OCI-LY1 (cell line): Measurements from ENCODE around the gene TCHP.

ENCODE experiments used
- H2AFZ ChIP-seq: fragments of 200-600 bp; sonication (generic), shearing (Covaris generic); 2 replicates; pipeline ENCODE4 v1.6.0; 2014; ENCODE audit warnings: antibody characterized with exemption, mild to moderate bottlenecking, low read length
- H3F3A ChIP-seq: fragments of 200-600 bp; sonication (generic), shearing (Covaris generic); 2 replicates; pipeline ENCODE4 v1.6.0; 2014; ENCODE audit warnings: mild to moderate bottlenecking, antibody characterized with exemption, low read length, moderate library complexity; ENCODE audit not compliant: insufficient read depth
- H3K27ac ChIP-seq: fragments of 200-600 bp; sonication (generic); 2 replicates; pipeline ENCODE4 v1.5.1; 2014; ENCODE audit warnings: low read length, mixed run types, mild to moderate bottlenecking, low read depth; ENCODE audit not compliant: poor library complexity, severe bottlenecking
- H3K27me3 ChIP-seq: fragments of 200-600 bp; sonication (generic); 2 replicates; pipeline ENCODE4 v1.6.0; 2014; ENCODE audit warnings: antibody characterized with exemption, mild to moderate bottlenecking, low read length, moderate library complexity; ENCODE audit not compliant: insufficient read depth
- H3K36me3 ChIP-seq: fragments of 200-600 bp; sonication (generic); 2 replicates; pipeline ENCODE4 v1.6.1; 2014; ENCODE audit warnings: mild to moderate bottlenecking, antibody characterized with exemption, low read length, moderate library complexity, mixed read lengths; ENCODE audit not compliant: insufficient read depth
- H3K4me1 ChIP-seq: fragments of 200-600 bp; sonication (generic); 2 replicates; pipeline ENCODE4 v1.5.1; 2014; ENCODE audit warnings: mild to moderate bottlenecking, low read length, moderate library complexity; ENCODE audit not compliant: insufficient read depth, severe bottlenecking
- H3K4me2 ChIP-seq: fragments of 200-600 bp; sonication (generic), shearing (Covaris generic); 2 replicates; pipeline ENCODE4 v1.6.1; 2014; ENCODE audit warnings: low read length
- H3K4me3 ChIP-seq: fragments of 200-600 bp; sonication (generic); 2 replicates; pipeline ENCODE4 v1.5.1; 2014; ENCODE audit warnings: low read length, low read depth, mild to moderate bottlenecking, mixed read lengths; ENCODE audit not compliant: poor library complexity, severe bottlenecking
- H3K79me2 ChIP-seq: fragments of 200-600 bp; shearing (Covaris generic); 2 replicates; pipeline ENCODE4 v1.6.1; 2016; ENCODE audit warnings: mixed run types, low read length, mixed read lengths; ENCODE audit not compliant: insufficient read depth
- H3K9ac ChIP-seq: fragments of 200-600 bp; sonication (generic), shearing (Covaris generic); 2 replicates; pipeline ENCODE4 v1.6.1; 2014; ENCODE audit warnings: mild to moderate bottlenecking, low read length, mixed read lengths
- H3K9me2 ChIP-seq: fragments of 200-600 bp; sonication (generic), shearing (Covaris generic); 2 replicates; pipeline ENCODE4 v1.6.1; 2014; ENCODE audit warnings: low read depth, mild to moderate bottlenecking, low read length, mixed read lengths
- H3K9me3 ChIP-seq: fragments of 200-600 bp; shearing (Covaris generic); 2 replicates; pipeline ENCODE4 v1.6.1; 2014; ENCODE audit warnings: low read length, mixed read lengths
- H4K20me1 ChIP-seq: fragments of 200-600 bp; sonication (generic), shearing (Covaris generic); 2 replicates; pipeline ENCODE4 v1.6.0; 2016; ENCODE audit warnings: mild to moderate bottlenecking, low read length; ENCODE audit not compliant: insufficient read depth
- CTCF ChIP-seq: fragments of 200-600 bp; sonication (generic), shearing (Covaris generic); IDR thresholded peaks from 2 replicates; pipeline ENCODE4 v1.5.1; 2017; ENCODE audit warnings: mild to moderate bottlenecking, antibody characterized with exemption, low read length, moderate library complexity, mixed read lengths
- EZH2 ChIP-seq: fragments of 200-600 bp; sonication (generic), shearing (Covaris generic); IDR thresholded peaks from 2 replicates; pipeline ENCODE4 v1.8.0; 2017; ENCODE audit warnings: borderline replicate concordance, mixed run types, mild to moderate bottlenecking, antibody characterized with exemption, low read length, moderate library complexity, mixed read lengths

TCHP gene

GRCh38 chr12:109857715-109858114 lies 42.4 kb upstream of the TCHP start:
- H3K79me2 ChIP-seq = no peaks in the 10 kb centered on the region
- no peaks in the 10 kb centered on the region for H3K36me3 ChIP-seq
- TF ChIP-seq CTCF = no peak
- no peak for TF ChIP-seq EZH2
- no peaks in the 10 kb centered on the region for H3K4me1 ChIP-seq
- no peak overlapping the region for H3K27ac ChIP-seq
- H4K20me1 ChIP-seq = no peaks in the 10 kb centered on the region
- H3K27me3 ChIP-seq = no peaks in the 10 kb centered on the region
- no peaks in the 10 kb centered on the region for H3F3A ChIP-seq
- H3K9me3 ChIP-seq = no peaks in the 10 kb centered on the region
- H2AFZ ChIP-seq = no peak overlapping the region
- H3K9ac ChIP-seq = no peak overlapping the region
- no peak overlapping the region for H3K4me3 ChIP-seq
- H3K9me2 ChIP-seq = no peaks in the 10 kb centered on the region
- H3K4me2 ChIP-seq = no peak overlapping the region

- H2AFZ ChIP-seq = no peak overlapping the region
- no peak overlapping the region for H3K27ac ChIP-seq
- no peaks in the 10 kb centered on the region for H3K36me3 ChIP-seq
- H3K4me2 ChIP-seq = no peak overlapping the region
- no peaks in the 10 kb centered on the region for H4K20me1 ChIP-seq
- no peak for TF ChIP-seq EZH2
- no peak for TF ChIP-seq CTCF
- H3K79me2 ChIP-seq = no peaks in the 10 kb centered on the region
- no peaks in the 10 kb centered on the region for H3K9me3 ChIP-seq
- H3K9ac ChIP-seq = no peak overlapping the region
- no peaks in the 10 kb centered on the region for H3K4me1 ChIP-seq
- H3F3A ChIP-seq = no peaks in the 10 kb centered on the region
- H3K4me3 ChIP-seq = no peak overlapping the region
- H3K27me3 ChIP-seq = no peaks in the 10 kb centered on the region
- H3K9me2 ChIP-seq = no peaks in the 10 kb centered on the region
Measured at GRCh38 chr12:109858764-109859163, 41.3 kb upstream of the TCHP start.

GRCh38 chr12:109860977-109861376 lies 39.1 kb upstream of the TCHP start:
- no peak overlapping the region for H3K9ac ChIP-seq
- no peak overlapping the region for H3K4me3 ChIP-seq
- no peaks in the 10 kb centered on the region for H3K9me2 ChIP-seq
- no peak overlapping the region for H3K4me2 ChIP-seq
- no peaks in the 10 kb centered on the region for H3K79me2 ChIP-seq
- no peaks in the 10 kb centered on the region for H3K27me3 ChIP-seq
- H3K27ac ChIP-seq = no peak overlapping the region
- H2AFZ ChIP-seq = no peak overlapping the region
- H3F3A ChIP-seq = no peaks in the 10 kb centered on the region
- TF ChIP-seq CTCF (no peak), EZH2 (no peak)
- H3K9me3 ChIP-seq = no peaks in the 10 kb centered on the region
- H3K36me3 ChIP-seq = no peaks in the 10 kb centered on the region
- H3K4me1 ChIP-seq = peaks cover 5% of the 10 kb centered on the region
- H4K20me1 ChIP-seq = no peaks in the 10 kb centered on the region
